H9 (cell line): ENCODE results near the gene SLC22A17. TPM values are rescaled to one million over a fixed set of nuclear protein-coding genes. Genes with fewer than 3 reads are reported as not detected.

Source experiments
- DNase-seq: peaks from one replicate; pipeline ENCODE4 v3.0.0-alpha.2; 2017
- H2AFZ ChIP-seq: one replicate; pipeline ENCODE4 v1.6.1; 2013; ENCODE audit warnings: mild to moderate bottlenecking, low read length, control low read depth, moderate library complexity
- H2AK5ac ChIP-seq: 2 replicates; pipeline ENCODE4 v1.6.1; 2013; ENCODE audit warnings: low read length, control low read depth, mixed read lengths; ENCODE audit not compliant: insufficient read length
- H2BK120ac ChIP-seq: one replicate; pipeline ENCODE4 v1.6.1; 2013; ENCODE audit warnings: low read depth, mild to moderate bottlenecking, low read length, control low read depth, inconsistent platforms; ENCODE audit not compliant: poor library complexity, severe bottlenecking
- H2BK12ac ChIP-seq: 2 replicates; pipeline ENCODE4 v1.6.1; 2013; ENCODE audit warnings: low read length, control low read depth, mixed read lengths, low read depth; ENCODE audit not compliant: insufficient read length
- H2BK15ac ChIP-seq: 2 replicates; pipeline ENCODE4 v1.6.1; 2013; ENCODE audit warnings: low read depth, low read length, control low read depth
- H2BK20ac ChIP-seq: one replicate; pipeline ENCODE4 v1.6.1; 2013; ENCODE audit warnings: low read depth, mild to moderate bottlenecking, low read length, control low read depth, inconsistent platforms; ENCODE audit not compliant: poor library complexity, severe bottlenecking
- H2BK5ac ChIP-seq: 2 replicates; pipeline ENCODE4 v1.6.1; 2013; ENCODE audit warnings: low read length, control low read depth, mixed read lengths; ENCODE audit not compliant: insufficient read length
- H3K14ac ChIP-seq: 2 replicates; pipeline ENCODE4 v1.6.1; 2013; ENCODE audit warnings: low read length, control low read depth; ENCODE audit not compliant: insufficient read depth
- H3K18ac ChIP-seq: 2 replicates; pipeline ENCODE4 v1.6.1; 2013; ENCODE audit warnings: low read depth, mild to moderate bottlenecking, mixed read lengths, low read length, control low read depth; ENCODE audit not compliant: insufficient read length
- H3K23ac ChIP-seq: 2 replicates; pipeline ENCODE4 v1.6.1; 2013; ENCODE audit warnings: low read length, control low read depth, mixed read lengths, low read depth; ENCODE audit not compliant: insufficient read length
- H3K23me2 ChIP-seq: 2 replicates; pipeline ENCODE4 v1.6.1; 2013; ENCODE audit warnings: low read depth, mild to moderate bottlenecking, mixed read lengths, low read length, control low read depth; ENCODE audit not compliant: insufficient read length, poor library complexity, severe bottlenecking
- H3K27ac ChIP-seq: 2 replicates; pipeline ENCODE4 v1.5.1; 2013; ENCODE audit warnings: low read length, control low read depth, mixed read lengths, low read depth; ENCODE audit not compliant: insufficient read length
- H3K27me3 ChIP-seq: 2 replicates; pipeline ENCODE4 v1.6.1; 2013; ENCODE audit warnings: low read length, control low read depth, inconsistent platforms; ENCODE audit not compliant: insufficient read depth
- H3K4ac ChIP-seq: 2 replicates; pipeline ENCODE4 v1.6.1; 2013; ENCODE audit warnings: low read depth, mild to moderate bottlenecking, control low read depth, inconsistent platforms, low read length, moderate library complexity
- H3K4me1 ChIP-seq: 2 replicates; pipeline ENCODE4 v1.6.1; 2013; ENCODE audit warnings: low read length, control low read depth, inconsistent platforms; ENCODE audit not compliant: insufficient read depth
- H3K4me2 ChIP-seq: 2 replicates; pipeline ENCODE4 v1.6.1; 2013; ENCODE audit warnings: low read length, control low read depth, mixed read lengths; ENCODE audit not compliant: insufficient read length, insufficient read depth
- H3K56ac ChIP-seq: 2 replicates; pipeline ENCODE4 v1.6.1; 2013; ENCODE audit warnings: low read depth, mild to moderate bottlenecking, mixed read lengths, low read length, control low read depth; ENCODE audit not compliant: insufficient read length
- H3K79me1 ChIP-seq: 2 replicates; pipeline ENCODE4 v1.6.1; 2013; ENCODE audit warnings: low read depth, mild to moderate bottlenecking, moderate library complexity, low read length, control low read depth, inconsistent platforms; ENCODE audit not compliant: insufficient read depth, poor library complexity, severe bottlenecking
- H3K79me2 ChIP-seq: 2 replicates; pipeline ENCODE4 v1.6.1; 2013; ENCODE audit warnings: low read length, control low read depth, inconsistent platforms; ENCODE audit not compliant: insufficient read depth
- H3K9ac ChIP-seq: 2 replicates; pipeline ENCODE4 v1.6.1; 2013; ENCODE audit warnings: low read length, control low read depth, mixed read lengths; ENCODE audit not compliant: insufficient read length; ENCODE audit errors: extremely low read depth
- H3K9me3 ChIP-seq: one replicate; pipeline ENCODE4 v1.6.1; 2013; ENCODE audit warnings: low read depth, low read length, inconsistent platforms; ENCODE audit not compliant: control insufficient read depth
- H3T11ph ChIP-seq: one replicate; pipeline ENCODE4 v1.6.1; 2013; ENCODE audit warnings: mild to moderate bottlenecking, low read length, control low read depth, inconsistent platforms
- H4K20me1 ChIP-seq: one replicate; pipeline ENCODE4 v1.6.1; 2013; ENCODE audit not compliant: control insufficient read depth, insufficient read length, insufficient read depth
- H4K5ac ChIP-seq: 2 replicates; pipeline ENCODE4 v1.6.1; 2013; ENCODE audit warnings: low read depth, mild to moderate bottlenecking, mixed read lengths, low read length, control low read depth; ENCODE audit not compliant: insufficient read length
- H4K8ac ChIP-seq: replicated peaks from 2 replicates; pipeline ENCODE4 v1.6.1; 2013; ENCODE audit warnings: low read length, control low read depth, mixed read lengths, low read depth; ENCODE audit not compliant: insufficient read length
- H4K91ac ChIP-seq: 2 replicates; pipeline ENCODE4 v1.6.1; 2013; ENCODE audit warnings: low read depth, mild to moderate bottlenecking, moderate library complexity, mixed read lengths, low read length, control low read depth; ENCODE audit not compliant: insufficient read length
- H3K27ac Mint-ChIP-seq, 3 experiments: 2 replicates in 2 of 3; 3 replicates in 1 of 3; pipeline ENCODE4 v1.8.0; 2020 to 2021; ENCODE audit warnings: mixed read lengths in 3 of 3, mild to moderate bottlenecking in 1 of 3, moderate library complexity in 1 of 3
- H3K27me3 Mint-ChIP-seq: 2 replicates; pipeline ENCODE4 v1.8.0; 2021; ENCODE audit warnings: low read depth, mild to moderate bottlenecking, moderate library complexity, mixed read lengths
- H3K36me3 Mint-ChIP-seq, 3 experiments: 2 replicates in 2 of 3; 3 replicates in 1 of 3; pipeline ENCODE4 v1.8.0; 2020 to 2021; ENCODE audit warnings: low read depth in 3 of 3, mixed read lengths in 3 of 3; ENCODE audit not compliant: insufficient read depth in 1 of 3
- H3K4me1 Mint-ChIP-seq, 2 experiments: 2 replicates each; pipeline ENCODE4 v1.8.0; 2020; ENCODE audit warnings: mixed read lengths in 2 of 2
- H3K4me3 Mint-ChIP-seq, 2 experiments: 2 replicates in 1 of 2; 3 replicates in 1 of 2; pipeline ENCODE4 v1.8.0; 2020 to 2021; ENCODE audit warnings: mild to moderate bottlenecking in 2 of 2, mixed read lengths in 2 of 2, moderate library complexity in 1 of 2
- H3K9me3 Mint-ChIP-seq, 2 experiments: 2 replicates in 1 of 2; 3 replicates in 1 of 2; pipeline ENCODE4 v1.8.0; 2020; ENCODE audit warnings: mild to moderate bottlenecking in 2 of 2, mixed read lengths in 2 of 2, moderate library complexity in 1 of 2
- WGBS: extraction: QIAGEN DNeasy Blood & Tissue Kit; methylation state at CpG from one replicate; pipeline ENCODE4 v1.1.7; 2013; ENCODE audit warnings: missing lambda C conversion rate, low lambda C conversion rate, mixed read lengths; ENCODE audit not compliant: insufficient read length; ENCODE audit errors: extremely low coverage; 5-methylcytosine and 5-hydroxymethylcytosine counted together
- total RNA-seq: library from RNA; stranded (reverse); gene quantifications from 2 replicates; pipeline ENCODE4 v1.2.1, GENCODE V29; 2021
- TF ChIP-seq, protein P1 (sequence below): fragments of 200-600 bp; sonication (generic); conservative IDR thresholded peaks from 3 replicates; pipeline ENCODE4 v1.8.0; 2021; ENCODE audit warnings: antibody characterized with exemption, mild to moderate bottlenecking

The SLC22A17 gene
- total RNA-seq, 1 experiment from 2014 or later, result 33.0 TPM

DNA sequence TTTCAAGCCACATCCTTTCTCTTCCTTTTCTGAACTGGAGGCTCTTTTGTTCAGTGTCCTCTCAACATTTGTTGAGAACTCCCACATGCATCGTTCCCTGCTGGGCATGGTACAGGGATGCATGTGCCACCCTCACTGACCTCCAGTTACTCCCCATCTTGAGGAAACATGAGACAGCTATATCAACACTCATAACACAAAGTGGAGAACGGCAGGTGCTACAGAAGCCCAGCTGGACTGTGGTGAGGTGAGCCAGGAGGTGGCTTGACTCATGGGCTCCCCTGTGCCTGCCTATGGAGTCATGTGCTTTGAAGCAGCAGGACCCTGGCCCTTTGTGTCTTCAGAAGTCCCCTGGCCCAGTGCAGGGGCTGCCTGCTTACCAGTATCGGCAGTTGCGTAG lies 45.7 kb upstream of the SLC22A17 start:
- H3K4ac ChIP-seq, result no peak overlapping the region
- no peak overlapping the region for H2BK12ac ChIP-seq
- no peak overlapping the region for H2BK5ac ChIP-seq
- H3K4me1 Mint-ChIP-seq, result peaks cover 2 to 8% of the 10 kb centered on the region in 2 experiments; a peak in 3 of 4 replicates
- no peak overlapping the region for H3K4me2 ChIP-seq
- H3K23me2 ChIP-seq, result no peaks in the 10 kb centered on the region
- no peaks in the 10 kb centered on the region for H3K27me3 ChIP-seq
- no peak overlapping the region for H3K27ac ChIP-seq
- no peak overlapping the region for H3K14ac ChIP-seq
- H2BK120ac ChIP-seq, result no peak overlapping the region
- TF ChIP-seq, protein P1, sequence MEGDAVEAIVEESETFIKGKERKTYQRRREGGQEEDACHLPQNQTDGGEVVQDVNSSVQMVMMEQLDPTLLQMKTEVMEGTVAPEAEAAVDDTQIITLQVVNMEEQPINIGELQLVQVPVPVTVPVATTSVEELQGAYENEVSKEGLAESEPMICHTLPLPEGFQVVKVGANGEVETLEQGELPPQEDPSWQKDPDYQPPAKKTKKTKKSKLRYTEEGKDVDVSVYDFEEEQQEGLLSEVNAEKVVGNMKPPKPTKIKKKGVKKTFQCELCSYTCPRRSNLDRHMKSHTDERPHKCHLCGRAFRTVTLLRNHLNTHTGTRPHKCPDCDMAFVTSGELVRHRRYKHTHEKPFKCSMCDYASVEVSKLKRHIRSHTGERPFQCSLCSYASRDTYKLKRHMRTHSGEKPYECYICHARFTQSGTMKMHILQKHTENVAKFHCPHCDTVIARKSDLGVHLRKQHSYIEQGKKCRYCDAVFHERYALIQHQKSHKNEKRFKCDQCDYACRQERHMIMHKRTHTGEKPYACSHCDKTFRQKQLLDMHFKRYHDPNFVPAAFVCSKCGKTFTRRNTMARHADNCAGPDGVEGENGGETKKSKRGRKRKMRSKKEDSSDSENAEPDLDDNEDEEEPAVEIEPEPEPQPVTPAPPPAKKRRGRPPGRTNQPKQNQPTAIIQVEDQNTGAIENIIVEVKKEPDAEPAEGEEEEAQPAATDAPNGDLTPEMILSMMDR, result no peak
- no peak overlapping the region for H2BK20ac ChIP-seq
- no peaks in the 10 kb centered on the region for H3K36me3 Mint-ChIP-seq
- no peaks in the 10 kb centered on the region for H3K9me3 ChIP-seq
- no peaks in the 10 kb centered on the region; a peak in 1 of 5 replicates for H3K9me3 Mint-ChIP-seq
- DNase-seq, result no peak
- H3K4me3 Mint-ChIP-seq, result no peak overlapping the region
- H4K5ac ChIP-seq, result no peak overlapping the region
- no CpG with 5 or more reads among the region's 4 CpGs for WGBS
- no peak overlapping the region for H3K56ac ChIP-seq
- no peaks in the 10 kb centered on the region for H3K4me1 ChIP-seq
- H2AFZ ChIP-seq, result no peak overlapping the region
- H3T11ph ChIP-seq, result no peak overlapping the region
- H3K79me1 ChIP-seq, result no peaks in the 10 kb centered on the region
- H4K20me1 ChIP-seq, result no peaks in the 10 kb centered on the region
- H4K91ac ChIP-seq, result no peak overlapping the region
- no peak overlapping the region for H3K18ac ChIP-seq
- no peaks in the 10 kb centered on the region for H3K79me2 ChIP-seq
- no peak overlapping the region for H2BK15ac ChIP-seq
- H3K23ac ChIP-seq, result no peak overlapping the region
- H3K27ac Mint-ChIP-seq, result no peak overlapping the region; a peak in 1 of 7 replicates
- H3K9ac ChIP-seq, result no peak overlapping the region
- peaks cover 42% of the 10 kb centered on the region for H3K27me3 Mint-ChIP-seq
- no peak overlapping the region for H2AK5ac ChIP-seq
- H4K8ac ChIP-seq, result no peak overlapping the region
